Coronary artery (tissue), 2 donors: ENCODE measurements around the gene GAGE13.
"Not testable (repeated sequence)": the region's sequence is repeated elsewhere in the genome, so short reads cannot be mapped to it uniquely, and the experiment has no call there.

ENCODE experiments used
- DNase-seq: peaks from one replicate; pipeline ENCODE4 v3.0.0-alpha.2; 2017; ENCODE audit warnings: low spot score
- H3K27ac ChIP-seq, 2 donors: fragments of 200-600 bp; sonication (generic); one replicate each; pipeline ENCODE4 v1.5.1; 2016 to 2019
- H3K4me3 ChIP-seq: fragments of 200-600 bp; sonication (generic); 2 replicates; pipeline ENCODE4 v1.5.1; 2016; ENCODE audit warnings: mild to moderate bottlenecking, moderate library complexity
- CTCF ChIP-seq: fragments of 200-600 bp; sonication (generic); IDR thresholded peaks from one replicate; pipeline ENCODE4 v1.5.1; 2019; ENCODE audit warnings: antibody characterized with exemption

The GAGE13 gene

GRCh38 chrX:49291615-49292337 is 39.6 kb upstream of the GAGE13 start:
- no peak overlapping the region for H3K4me3 ChIP-seq
- no peak for DNase-seq
- H3K27ac ChIP-seq: no peak overlapping the region
- TF ChIP-seq CTCF: peak; percentile 33

GRCh38 chrX:49292400-49293362 is 38.7 kb upstream of the GAGE13 start:
- no peak for DNase-seq
- no peak for TF ChIP-seq CTCF
- Histone ChIP-seq H3K27ac (no peak overlapping the region), H3K4me3 (no peak overlapping the region)

- not testable (repeated sequence) for H3K4me3 ChIP-seq, H3K27ac ChIP-seq, DNase-seq
Observed at GRCh38 chrX:49299293-49299692, 32.1 kb upstream of the GAGE13 start.

- Histone ChIP-seq H3K27ac (no peak overlapping the region), H3K4me3 (no peak overlapping the region)
- no peak for DNase-seq
- no peak for TF ChIP-seq CTCF
Observed at GRCh38 chrX:49300703-49301102, 30.7 kb upstream of the GAGE13 start.

GRCh38 chrX:49303346-49303745 is 28.0 kb upstream of the GAGE13 start, which contains the start of gene GAGE10:
Gene GAGE10, plus strand, starts transcription at chrX:49303646. Its CDS starts 1,214 bp downstream, at chrX:49304860.
- H3K27ac ChIP-seq: no peak within 1 kb of the TSS
- DNase-seq: no peak
- TF ChIP-seq CTCF: no peak
- no peak within 1 kb of the TSS for H3K4me3 ChIP-seq

- not testable (repeated sequence) for DNase-seq, H3K27ac ChIP-seq, H3K4me3 ChIP-seq
Observed at GRCh38 chrX:49307775-49308174, 23.6 kb upstream of the GAGE13 start.

GRCh38 chrX:49308604-49309269 is 22.6 kb upstream of the GAGE13 start:
- Histone ChIP-seq H3K27ac (peak overlapping the region; percentile 25 to 69), H3K4me3 (peak overlapping the region; percentile 69)
- DNase-seq: no peak
- TF ChIP-seq CTCF: no peak
